IMR-90 (cell line): Measurements from ENCODE around the gene VASN. TPM values are rescaled to one million over a fixed set of nuclear protein-coding genes. Genes with fewer than 3 reads are reported as not detected.

ENCODE experiments used
- ATAC-seq: fragments of 200-7000 bp; cut with Tn5 transposase; 2 replicates; pipeline ENCODE4 v1.9.1; 2020; ENCODE audit warnings: low read depth, mild to moderate bottlenecking, moderate library complexity
- BruUV-seq: library from RNA; stranded (reverse); fragments of 400-500 nt; replicated peaks from 2 replicates; lab custom pipeline; 2021; lab: Mats Ljungman, UMichigan
- CTCF ChIA-PET: fragments of 300-600 bp; formaldehyde crosslinking; extraction: SDS; loops from one replicate; lab custom pipeline; 2021; ENCODE audit warnings: antibody characterized with exemption; lab: Yijun Ruan, JAX
- POLR2A ChIA-PET: fragments of 300-600 bp; sonication (Branson Sonifier 250); formaldehyde crosslinking; loops from one replicate; lab custom pipeline; 2022; ENCODE audit warnings: antibody characterized with exemption; ENCODE audit not compliant: unreplicated experiment; lab: Charles Lee
- DNase-seq: peaks from one replicate; pipeline ENCODE4 v3.0.0; 2013
- H2AFZ ChIP-seq: replicated peaks from 2 replicates; pipeline ENCODE3; 2013; ENCODE audit warnings: low read length, mild to moderate bottlenecking; ENCODE audit not compliant: poor library complexity
- H2AK5ac ChIP-seq: 2 replicates; pipeline ENCODE4 v1.6.1; 2013; ENCODE audit warnings: low read depth, low read length, inconsistent platforms
- H2AK9ac ChIP-seq: replicated peaks from 2 replicates; pipeline ENCODE3; 2013; ENCODE audit warnings: mild to moderate bottlenecking, low read depth, low read length, moderate library complexity; ENCODE audit not compliant: poor library complexity
- H2BK120ac ChIP-seq: 2 replicates; pipeline ENCODE4 v1.6.1; 2013; ENCODE audit warnings: low read depth, low read length, inconsistent platforms
- H2BK15ac ChIP-seq: 3 replicates; pipeline ENCODE4 v1.6.1; 2013; ENCODE audit warnings: low read depth, low read length, inconsistent platforms
- H2BK20ac ChIP-seq: 2 replicates; pipeline ENCODE4 v1.6.1; 2013; ENCODE audit warnings: low read depth, mild to moderate bottlenecking, inconsistent platforms, low read length, moderate library complexity
- H2BK5ac ChIP-seq: 2 replicates; pipeline ENCODE4 v1.6.1; 2013; ENCODE audit warnings: mild to moderate bottlenecking, low read depth, low read length, inconsistent platforms; ENCODE audit not compliant: poor library complexity, severe bottlenecking
- H3K14ac ChIP-seq: replicated peaks from 2 replicates; pipeline ENCODE4 v1.6.1; 2013; ENCODE audit warnings: low read depth, low read length, inconsistent platforms
- H3K18ac ChIP-seq: 2 replicates; pipeline ENCODE4 v1.6.1; 2013; ENCODE audit warnings: low read depth, low read length, control low read depth
- H3K23ac ChIP-seq: 2 replicates; pipeline ENCODE4 v1.6.1; 2013; ENCODE audit warnings: low read depth, low read length, inconsistent platforms
- H3K27ac ChIP-seq: 2 replicates; pipeline ENCODE4 v1.5.1; 2013; ENCODE audit warnings: mild to moderate bottlenecking, control low read depth, low read length; ENCODE audit not compliant: insufficient read depth
- H3K27me3 ChIP-seq: 2 replicates; pipeline ENCODE4 v1.6.1; 2013; ENCODE audit warnings: low read length; ENCODE audit not compliant: control insufficient read depth, insufficient read depth
- H3K36me3 ChIP-seq: 2 replicates; pipeline ENCODE4 v1.6.1; 2013; ENCODE audit warnings: low read length, mixed read lengths; ENCODE audit not compliant: control insufficient read depth, insufficient read depth
- H3K4ac ChIP-seq: 2 replicates; pipeline ENCODE4 v1.6.1; 2013; ENCODE audit warnings: low read depth, low read length, inconsistent platforms
- H3K4me1 ChIP-seq: 2 replicates; pipeline ENCODE4 v1.6.1; 2013; ENCODE audit warnings: low read length, mixed read lengths; ENCODE audit not compliant: control insufficient read depth, insufficient read depth
- H3K4me2 ChIP-seq: 2 replicates; pipeline ENCODE4 v1.6.1; 2013; ENCODE audit warnings: low read depth, mild to moderate bottlenecking, control low read depth, low read length, moderate library complexity
- H3K4me3 ChIP-seq: 2 replicates; pipeline ENCODE4 v1.5.1; 2013; ENCODE audit warnings: low read depth, mild to moderate bottlenecking, control low read depth, low read length, moderate library complexity; ENCODE audit not compliant: insufficient read depth
- H3K56ac ChIP-seq: 2 replicates; pipeline ENCODE4 v1.6.1; 2013; ENCODE audit warnings: low read length, inconsistent platforms; ENCODE audit not compliant: insufficient read depth; ENCODE audit errors: extremely low read depth
- H3K79me1 ChIP-seq, 2 experiments: 2 replicates each; pipeline ENCODE4 v1.6.1; 2013; ENCODE audit warnings: low read length in 2 of 2, inconsistent platforms in 1 of 2, low read depth in 1 of 2
- H3K9ac ChIP-seq: 2 replicates; pipeline ENCODE4 v1.6.1; 2013; ENCODE audit warnings: low read depth, low read length, control low read depth
- H3K9me1 ChIP-seq: 2 replicates; pipeline ENCODE4 v1.6.1; 2013; ENCODE audit warnings: low read length, inconsistent platforms; ENCODE audit not compliant: insufficient read depth
- H3K9me3 ChIP-seq: 2 replicates; pipeline ENCODE4 v1.6.1; 2013; ENCODE audit warnings: low read length; ENCODE audit not compliant: control insufficient read depth, insufficient read depth
- H4K20me1 ChIP-seq: 2 replicates; pipeline ENCODE4 v1.6.1; 2013; ENCODE audit warnings: low read length, inconsistent platforms; ENCODE audit not compliant: insufficient read depth
- H4K5ac ChIP-seq: 2 replicates; pipeline ENCODE4 v1.6.1; 2013; ENCODE audit warnings: mild to moderate bottlenecking, low read depth, low read length, control low read depth
- H4K8ac ChIP-seq, 2 experiments: 2 replicates each; pipeline ENCODE4 v1.6.1; 2013; ENCODE audit warnings: low read depth in 2 of 2, low read length in 2 of 2, control low read depth in 1 of 2, inconsistent platforms in 1 of 2
- H4K91ac ChIP-seq: 2 replicates; pipeline ENCODE4 v1.6.1; 2013; ENCODE audit warnings: low read depth, low read length, inconsistent platforms; ENCODE audit not compliant: insufficient read depth
- BHLHE40 ChIP-seq: fragments of 150-350 bp; IDR thresholded peaks from 2 replicates; pipeline ENCODE4 v1.6.1; 2016; ENCODE audit warnings: mild to moderate bottlenecking, low read depth, low read length
- CEBPB ChIP-seq: IDR thresholded peaks from 2 replicates; pipeline ENCODE4 v1.6.1; 2012; ENCODE audit warnings: low read depth, low read length, improper control_type of control experiment
- CHD1 ChIP-seq: IDR thresholded peaks from 2 replicates; pipeline ENCODE4 v1.6.1; 2012; ENCODE audit warnings: low read depth, low read length, improper control_type of control experiment
- CTCF ChIP-seq: conservative IDR thresholded peaks from 2 replicates; pipeline ENCODE4 v1.5.1; 2012; ENCODE audit warnings: mild to moderate bottlenecking, low read depth, low read length, improper control_type of control experiment
- ELK1 ChIP-seq: fragments of 150-350 bp; IDR thresholded peaks from 2 replicates; pipeline ENCODE4 v1.6.1; 2016; ENCODE audit warnings: low read depth, mild to moderate bottlenecking, low read length, moderate library complexity, borderline replicate concordance
- FOS ChIP-seq: fragments of 150-350 bp; IDR thresholded peaks from 2 replicates; pipeline ENCODE4 v1.6.1; 2016; ENCODE audit warnings: low read depth, low read length
- MAFK ChIP-seq: IDR thresholded peaks from 2 replicates; pipeline ENCODE4 v1.6.1; 2012; ENCODE audit warnings: low read depth, low read length, improper control_type of control experiment
- MAZ ChIP-seq: IDR thresholded peaks from 2 replicates; pipeline ENCODE4 v1.6.1; 2012; ENCODE audit warnings: low read depth, mild to moderate bottlenecking, low read length, improper control_type of control experiment, moderate library complexity, borderline replicate concordance
- MXI1 ChIP-seq: IDR thresholded peaks from 2 replicates; pipeline ENCODE4 v1.6.1; 2012; ENCODE audit warnings: low read depth, mild to moderate bottlenecking, low read length, moderate library complexity, borderline replicate concordance
- POLR2A ChIP-seq: IDR thresholded peaks from 2 replicates; pipeline ENCODE4 v1.6.1; 2012; ENCODE audit warnings: mild to moderate bottlenecking, low read depth, low read length
- RAD21 ChIP-seq: IDR thresholded peaks from 2 replicates; pipeline ENCODE4 v1.6.1; 2012; ENCODE audit warnings: low read length, improper control_type of control experiment
- RCOR1 ChIP-seq: IDR thresholded peaks from 2 replicates; pipeline ENCODE4 v1.6.1; 2012; ENCODE audit warnings: mild to moderate bottlenecking, low read length, improper control_type of control experiment; ENCODE audit not compliant: insufficient replicate concordance
- RFX5 ChIP-seq: IDR thresholded peaks from 2 replicates; pipeline ENCODE4 v1.8.0; 2012; ENCODE audit warnings: low read depth, mild to moderate bottlenecking, low read length, moderate library complexity
- SMC3 ChIP-seq: fragments of 150-350 bp; IDR thresholded peaks from 2 replicates; pipeline ENCODE4 v1.6.1; 2016; ENCODE audit warnings: low read depth, mild to moderate bottlenecking, antibody characterized with exemption, low read length, moderate library complexity
- WGBS, 2 experiments: methylation state at CpG; one replicate each; pipeline versions ENCODE4 v1.1.5 to v1.1.7; 2013; ENCODE audit warnings: missing lambda C conversion rate in 2 of 2; ENCODE audit not compliant: insufficient read length in 1 of 2; ENCODE audit errors: extremely low coverage in 2 of 2; 5-methylcytosine and 5-hydroxymethylcytosine counted together
- dilution Hi-C: fragments of 300-500 bp; cut with HindIII; formaldehyde crosslinking; loops from one replicate; pipeline ENCODE4 v1.14.3; 2018; ENCODE audit warnings: low sequenced_read_pairs; ENCODE audit not compliant: unreplicated experiment
- in situ Hi-C: fragments of 300-500 bp; cut with MboI; formaldehyde crosslinking; loops from 3 replicates; pipeline ENCODE4 v1.14.3; 2019; ENCODE audit warnings: low sequenced_read_pairs, inconsistent platforms, mixed read lengths
- intact Hi-C: fragments of 100-400 bp; cut with micrococcal nuclease; formaldehyde crosslinking; loops from 2 replicates; pipeline ENCODE4 v1.10.0; 2022
- polyA plus RNA-seq, 3 experiments: library from polyadenylated mRNA; depleted of rRNA; stranded (reverse); fragments of >200 nt; gene quantifications; 2 replicates each; pipeline ENCODE4 v1.2.3, GENCODE V29; 2012; ENCODE audit warnings: low replicate concordance in 1 of 3
- total RNA-seq: library from RNA; depleted of rRNA; stranded (reverse); fragments of >200 nt; gene quantifications from 2 replicates; pipeline ENCODE4 v1.2.3, GENCODE V29; 2012

Gene VASN
- total and polyA plus RNA-seq, 2 of the 4 experiments (the other 2 are of a cell fraction): 9.3 to 87.2 TPM

GRCh38 chr16:4416200-4417032 is 44.8 kb downstream of the VASN start, which contains the start of gene CORO7:
TSS of gene CORO7 (minus strand) at chr16:4416596. CDS start at chr16:4416518, 78 bp downstream.
- CTCF ChIA-PET: interaction anchor here (0.6 to 1.3 kb wide), 2 partner anchors 12 to 14 kb away, joined by 3 to 4 read pairs; no protein-coding TSS in a partner anchor
- Histone ChIP-seq H3K27ac (peak within 1 kb of the TSS; percentile 65), H2AK9ac (peak within 1 kb of the TSS; percentile 97), H3K9ac (peak within 1 kb of the TSS; percentile 56), H3K56ac (no peak within 1 kb of the TSS; the same call in 1 of the 2 replicates), H2BK20ac (no peak within 1 kb of the TSS), H4K20me1 (peaks cover 35% of the 10 kb centered on the region), H3K9me3 (no peaks in the 10 kb centered on the region), H3K14ac (peak within 1 kb of the TSS; percentile 85), H3K23ac (peak within 1 kb of the TSS; percentile 96), H4K8ac (peak within 1 kb of the TSS in 1 of 2 experiments; percentile 87; a peak in 3 of 4 replicates), H4K91ac (peak within 1 kb of the TSS; percentile 46; the same call in 1 of the 2 replicates), H2BK120ac (peak within 1 kb of the TSS; percentile 3; the same call in 1 of the 2 replicates), H2AFZ (peak within 1 kb of the TSS; percentile 93), H3K4ac (peak within 1 kb of the TSS; percentile 74), H2BK15ac (peak within 1 kb of the TSS; percentile 44; the same call in 1 of the 3 replicates), H4K5ac (no peak within 1 kb of the TSS; the same call in 1 of the 2 replicates), H3K4me1 (peaks cover 9% of the 10 kb centered on the region), H3K27me3 (no peaks in the 10 kb centered on the region), H3K9me1 (peaks cover 12% of the 10 kb centered on the region), H3K4me2 (peak within 1 kb of the TSS; percentile 99), H3K18ac (no peak within 1 kb of the TSS), H3K79me1 (peaks cover 15 to 44% of the 10 kb centered on the region in 2 experiments), H3K36me3 (peaks cover 7% of the 10 kb centered on the region), H2AK5ac (peak within 1 kb of the TSS; percentile 94), H2BK5ac (peak within 1 kb of the TSS; percentile 11), H3K4me3 (peak within 1 kb of the TSS; percentile 79)
- in situ Hi-C loops: no loop called here
- intact Hi-C loops: loop anchor here (10.0 kb wide), 1 partner anchor 128 kb away; no protein-coding TSS in a partner anchor
- ATAC-seq (peak; percentile 97), DNase-seq (peak; percentile 76)
- 0% methylated on average over 43 of the region's 92 CpGs; no CpG with 5 or more reads in 1 of the 2 experiments for WGBS, 2 experiments
- dilution Hi-C loops: no loop called here
- no TSS peak for BruUV-seq
- POLR2A ChIA-PET: interaction anchor here (0.6 kb wide), 1 partner anchor 101 kb away, joined by 9 read pairs; no protein-coding TSS in a partner anchor
- TF ChIP-seq SMC3: no peak
- no peak for TF ChIP-seq ELK1
- no peak for TF ChIP-seq CTCF
- peak; percentile 42; the same call in 1 of the 2 replicates for TF ChIP-seq MAZ
- TF ChIP-seq RFX5: no peak
- TF ChIP-seq CHD1: no peak
- TF ChIP-seq POLR2A: peak; percentile 61
- TF ChIP-seq BHLHE40: no peak
- TF ChIP-seq FOS: no peak
- TF ChIP-seq CEBPB: no peak
- no peak for TF ChIP-seq RAD21
- TF ChIP-seq RCOR1: no peak
- peak; percentile 63; the same call in 1 of the 2 replicates for TF ChIP-seq MXI1
- TF ChIP-seq MAFK: no peak
